Esophagus squamous epithelium (tissue), 5 donors: ENCODE data around the gene BMPR1B. TPM values are rescaled to one million over a fixed set of nuclear protein-coding genes. Genes with fewer than 3 reads are reported as not detected.

Experiments
- DNase-seq: peaks from one replicate; lab custom pipeline; 2025; lab: John Stamatoyannopoulos, UW
- H3K27ac ChIP-seq, 4 donors: fragments of 200-600 bp; sonication (generic); one replicate each; pipeline ENCODE4 v1.5.1; 2016 to 2019; ENCODE audit warnings: mild to moderate bottlenecking in 1 of 4
- H3K27me3 ChIP-seq, 4 donors: fragments of 200-600 bp; sonication (generic); 1 replicate in 3 of 4; 2 replicates in 1 of 4; pipeline versions ENCODE4 v1.5.1 to v1.6.0; 2017 to 2021; ENCODE audit warnings: antibody characterized with exemption in 1 of 4
- H3K36me3 ChIP-seq, 3 donors: fragments of 200-600 bp; sonication (generic); one replicate each; pipeline ENCODE4 v1.5.1; 2016 to 2019
- H3K4me1 ChIP-seq, 3 donors: fragments of 200-600 bp; sonication (generic); one replicate each; pipeline ENCODE4 v1.5.1; 2017 to 2019
- H3K4me3 ChIP-seq, 4 donors: fragments of 200-600 bp; sonication (generic); 1 replicate in 3 of 4; 2 replicates in 1 of 4; pipeline ENCODE4 v1.5.1; 2016 to 2019; ENCODE audit warnings: mild to moderate bottlenecking in 2 of 4, moderate library complexity in 1 of 4
- H3K9me3 ChIP-seq, 3 donors: fragments of 200-600 bp; sonication (generic); one replicate each; pipeline ENCODE4 v1.5.1; 2016 to 2019
- POLR2A ChIP-seq, 4 donors: fragments of 450-650 bp; IDR thresholded peaks; one replicate each; pipeline ENCODE4 v1.6.1; 2017; ENCODE audit warnings: antibody characterized with exemption in 4 of 4, mild to moderate bottlenecking in 4 of 4, moderate library complexity in 3 of 4
- WGBS, 2 donors: methylation state at CpG; one replicate each; pipeline ENCODE4 v1.1.5; 2018; 5-methylcytosine and 5-hydroxymethylcytosine counted together
- intact Hi-C: fragments of 100-400 bp; cut with DNase I; formaldehyde crosslinking; loops from one replicate; pipeline ENCODE4 v1.15.0; 2022
- total RNA-seq, 4 donors: library from RNA; depleted of rRNA; stranded (reverse); fragments of >200 nt; gene quantifications; one replicate each; pipeline ENCODE4 v1.1.0, GENCODE V29; 2016
- TF ChIP-seq, protein P1 (sequence below), 6 experiments: fragments of 450-650 bp in 4 of 6; fragments of 200-600 bp in 2 of 6; sonication (generic) in 2 of 6; IDR thresholded peaks; one replicate each; pipeline ENCODE4 v1.5.1; 2016 to 2019; ENCODE audit warnings: antibody characterized with exemption in 6 of 6, mild to moderate bottlenecking in 4 of 6, moderate library complexity in 4 of 6
- donor health status: DM: yes; HTN: yes; CAD: no.

Gene BMPR1B
- total RNA-seq, 4 donors from 2014 or later: 0.09 to 0.66 (median 0.38) TPM; not detected in 1

GRCh38 chr4:95093936-95094929 lies 336.5 kb downstream of the BMPR1B start:
- Histone ChIP-seq H3K4me3 (no peak overlapping the region), H3K9me3 (no peaks in the 10 kb centered on the region), H3K4me1 (no peaks in the 10 kb centered on the region), H3K36me3 (no peaks in the 10 kb centered on the region), H3K27ac (no peak overlapping the region), H3K27me3 (no peaks in the 10 kb centered on the region)
- no peak for TF ChIP-seq POLR2A (IDR thresholded peaks at IDR 0.05)
- TF ChIP-seq, protein P1, sequence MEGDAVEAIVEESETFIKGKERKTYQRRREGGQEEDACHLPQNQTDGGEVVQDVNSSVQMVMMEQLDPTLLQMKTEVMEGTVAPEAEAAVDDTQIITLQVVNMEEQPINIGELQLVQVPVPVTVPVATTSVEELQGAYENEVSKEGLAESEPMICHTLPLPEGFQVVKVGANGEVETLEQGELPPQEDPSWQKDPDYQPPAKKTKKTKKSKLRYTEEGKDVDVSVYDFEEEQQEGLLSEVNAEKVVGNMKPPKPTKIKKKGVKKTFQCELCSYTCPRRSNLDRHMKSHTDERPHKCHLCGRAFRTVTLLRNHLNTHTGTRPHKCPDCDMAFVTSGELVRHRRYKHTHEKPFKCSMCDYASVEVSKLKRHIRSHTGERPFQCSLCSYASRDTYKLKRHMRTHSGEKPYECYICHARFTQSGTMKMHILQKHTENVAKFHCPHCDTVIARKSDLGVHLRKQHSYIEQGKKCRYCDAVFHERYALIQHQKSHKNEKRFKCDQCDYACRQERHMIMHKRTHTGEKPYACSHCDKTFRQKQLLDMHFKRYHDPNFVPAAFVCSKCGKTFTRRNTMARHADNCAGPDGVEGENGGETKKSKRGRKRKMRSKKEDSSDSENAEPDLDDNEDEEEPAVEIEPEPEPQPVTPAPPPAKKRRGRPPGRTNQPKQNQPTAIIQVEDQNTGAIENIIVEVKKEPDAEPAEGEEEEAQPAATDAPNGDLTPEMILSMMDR (IDR thresholded peaks at IDR 0.05): no peak
- intact Hi-C loops: no loop called here
- WGBS, 2 donors: 62 to 72% methylated on average over 8 of the region's 8 CpGs
- DNase-seq: no peak

GRCh38 chr4:95095348-95095974 lies 337.7 kb downstream of the BMPR1B start:
- intact Hi-C loops: no loop called here
- no peaks in the 10 kb centered on the region for H3K4me1 ChIP-seq

DNA sequence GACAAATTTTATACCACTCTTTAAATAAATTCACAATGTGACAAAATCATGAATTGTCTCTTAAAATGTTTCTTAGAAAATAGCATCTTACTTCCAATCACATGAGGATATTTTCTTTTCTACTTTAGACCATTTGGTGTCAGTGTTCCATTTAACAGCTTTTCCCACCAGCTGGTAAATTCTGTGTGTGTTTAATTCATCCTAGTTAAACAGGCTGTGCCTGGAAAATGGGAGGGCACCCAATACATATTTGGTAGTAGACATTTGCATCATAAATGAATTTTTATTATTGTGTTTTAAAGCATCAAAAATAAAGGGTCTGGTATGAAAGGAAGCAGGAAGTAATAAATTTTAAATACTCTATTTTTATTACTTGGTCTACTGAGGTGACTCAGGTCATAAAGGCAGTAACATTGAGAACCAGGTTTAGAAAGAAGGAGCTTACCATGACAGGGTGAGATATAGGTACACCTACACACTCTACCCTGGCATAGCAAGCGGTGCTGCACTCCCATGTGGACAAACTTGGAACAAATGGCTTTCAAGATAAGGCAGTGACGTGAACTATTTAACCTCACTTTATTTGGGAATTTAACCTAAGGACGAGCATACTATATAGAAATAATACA lies 344.5 kb downstream of the BMPR1B start:
- 73 to 84% methylated on average over 3 of the region's 3 CpGs for WGBS, 2 donors

More at GRCh38 chr4:95095348-95095974, 337.7 kb downstream of the BMPR1B start:
- Histone ChIP-seq H3K27me3 (no peaks in the 10 kb centered on the region), H3K9me3 (no peaks in the 10 kb centered on the region), H3K27ac (no peak overlapping the region), H3K36me3 (no peaks in the 10 kb centered on the region), H3K4me3 (no peak overlapping the region)
- WGBS, 2 donors: 33 to 41% methylated on average over 1 of the region's 1 CpG
- no peak for DNase-seq
- no peak for TF ChIP-seq POLR2A (IDR thresholded peaks at IDR 0.05)
- TF ChIP-seq, protein P1 (IDR thresholded peaks at IDR 0.05): peak in 4 of 6 experiments; percentile 14 to 56 (median 26)

GRCh38 chr4:95105112-95105511 lies 347.4 kb downstream of the BMPR1B start:
- TF ChIP-seq, protein P1 (IDR thresholded peaks at IDR 0.05): no peak
- TF ChIP-seq POLR2A (IDR thresholded peaks at IDR 0.05): no peak
- Histone ChIP-seq H3K4me3 (no peak overlapping the region), H3K27ac (no peak overlapping the region), H3K4me1 (no peaks in the 10 kb centered on the region), H3K36me3 (no peaks in the 10 kb centered on the region), H3K9me3 (no peaks in the 10 kb centered on the region), H3K27me3 (no peaks in the 10 kb centered on the region)
- DNase-seq: no peak
- intact Hi-C loops: no loop called here
- WGBS, 2 donors: 81% methylated on average over 4 of the region's 4 CpGs

More for the DNA sequence above, 344.5 kb downstream of the BMPR1B start:
- Histone ChIP-seq H3K36me3 (no peaks in the 10 kb centered on the region), H3K9me3 (no peaks in the 10 kb centered on the region), H3K4me3 (no peak overlapping the region), H3K27me3 (no peaks in the 10 kb centered on the region), H3K27ac (no peak overlapping the region), H3K4me1 (no peaks in the 10 kb centered on the region)
- TF ChIP-seq, protein P1 (IDR thresholded peaks at IDR 0.05): no peak
- TF ChIP-seq POLR2A (IDR thresholded peaks at IDR 0.05): no peak
- intact Hi-C loops: no loop called here
- no peak for DNase-seq
